ENCODE data around the gene C16orf96.

The C16orf96 gene

GRCh38 chr16:4556112-4556511 is at the start of gene C16orf96:
Gene C16orf96 (plus strand): TSS chr16:4556340. CDS start chr16:4556490, 150 bp downstream.
- no peak for DNase-seq

DNA sequence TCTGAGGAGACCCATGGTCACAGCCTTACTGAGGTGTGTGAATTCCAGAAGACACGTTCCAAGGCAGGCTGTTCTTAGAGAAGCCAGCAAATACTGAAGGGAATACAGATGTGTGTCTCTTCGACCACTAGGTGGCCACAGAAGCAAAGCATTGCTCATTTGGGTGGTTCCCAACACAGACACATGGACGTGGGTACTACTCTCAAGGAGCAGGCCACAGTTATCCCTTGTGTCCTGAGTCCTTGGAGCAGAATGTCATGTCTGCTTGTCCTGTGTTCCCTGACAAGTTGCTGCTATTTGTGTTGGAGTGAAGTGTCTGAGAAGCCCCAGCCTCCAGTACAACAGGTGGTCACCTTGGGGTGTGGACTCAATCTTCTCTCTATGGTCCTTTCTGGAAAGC is 49.7 kb upstream of the C16orf96 start:
- DNase-seq = peak in 1 of 2 experiments; percentile 58

DNA sequence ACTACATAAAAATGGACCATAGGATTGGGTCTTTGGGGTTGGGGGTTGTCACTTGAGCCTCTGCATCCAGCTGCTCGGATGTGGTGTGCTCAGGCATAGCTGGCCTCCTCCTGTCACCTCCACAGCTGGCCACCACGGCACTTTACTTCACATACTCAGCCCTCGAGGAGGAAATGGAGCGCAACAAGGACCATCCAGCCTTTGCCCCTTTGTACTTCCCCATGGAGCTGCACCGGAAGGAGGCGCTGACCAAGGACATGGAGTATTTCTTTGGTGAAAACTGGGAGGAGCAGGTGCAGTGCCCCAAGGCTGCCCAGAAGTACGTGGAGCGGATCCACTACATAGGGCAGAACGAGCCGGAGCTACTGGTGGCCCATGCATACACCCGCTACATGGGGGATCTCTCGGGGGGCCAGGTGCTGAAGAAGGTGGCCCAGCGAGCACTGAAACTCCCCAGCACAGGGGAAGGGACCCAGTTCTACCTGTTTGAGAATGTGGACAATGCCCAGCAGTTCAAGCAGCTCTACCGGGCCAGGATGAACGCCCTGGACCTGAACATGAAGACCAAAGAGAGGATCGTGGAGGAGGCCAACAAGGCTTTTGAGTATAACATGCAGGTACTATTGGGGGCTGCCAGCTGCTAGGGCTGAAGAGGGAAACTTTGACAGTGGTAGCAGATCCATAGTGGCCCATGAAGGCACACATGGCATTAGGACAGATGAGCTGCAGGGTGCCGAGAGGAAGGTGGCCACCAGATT is 48.4 kb upstream of the C16orf96 start:
- no peak for DNase-seq

DNA sequence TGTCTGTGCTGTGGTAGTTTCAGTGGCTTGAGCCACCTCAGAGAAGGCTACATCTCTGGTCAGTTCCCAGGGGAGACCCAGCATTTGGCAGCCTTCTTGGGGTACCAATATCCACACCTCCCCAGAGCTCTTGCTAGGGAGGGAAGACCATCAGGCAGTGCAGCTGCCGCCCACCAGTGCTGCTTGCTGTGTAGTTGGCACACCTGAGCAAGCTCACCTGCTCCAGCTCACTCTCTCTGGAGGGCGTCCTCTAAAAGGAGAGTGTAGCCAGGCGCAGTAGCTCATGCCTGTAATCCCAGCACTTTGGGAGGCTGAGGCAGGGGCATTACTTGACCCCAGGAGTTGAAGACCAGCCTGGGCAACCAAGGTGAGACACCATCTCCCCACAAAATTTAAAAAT is 47.3 kb upstream of the C16orf96 start:
- DNase-seq = no peak

DNA sequence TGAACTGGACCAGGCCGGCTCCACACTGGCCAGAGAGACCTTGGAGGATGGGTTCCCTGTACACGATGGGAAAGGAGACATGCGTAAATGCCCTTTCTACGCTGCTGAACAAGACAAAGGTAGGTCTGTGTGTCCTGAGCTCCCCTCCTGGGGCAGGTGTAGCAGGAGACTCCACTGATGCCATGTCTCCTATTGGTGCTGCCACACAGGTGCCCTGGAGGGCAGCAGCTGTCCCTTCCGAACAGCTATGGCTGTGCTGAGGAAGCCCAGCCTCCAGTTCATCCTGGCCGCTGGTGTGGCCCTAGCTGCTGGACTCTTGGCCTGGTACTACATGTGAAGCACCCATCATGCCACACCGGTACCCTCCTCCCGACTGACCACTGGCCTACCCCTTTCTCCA is 46.7 kb upstream of the C16orf96 start:
- DNase-seq = no peak

DNA sequence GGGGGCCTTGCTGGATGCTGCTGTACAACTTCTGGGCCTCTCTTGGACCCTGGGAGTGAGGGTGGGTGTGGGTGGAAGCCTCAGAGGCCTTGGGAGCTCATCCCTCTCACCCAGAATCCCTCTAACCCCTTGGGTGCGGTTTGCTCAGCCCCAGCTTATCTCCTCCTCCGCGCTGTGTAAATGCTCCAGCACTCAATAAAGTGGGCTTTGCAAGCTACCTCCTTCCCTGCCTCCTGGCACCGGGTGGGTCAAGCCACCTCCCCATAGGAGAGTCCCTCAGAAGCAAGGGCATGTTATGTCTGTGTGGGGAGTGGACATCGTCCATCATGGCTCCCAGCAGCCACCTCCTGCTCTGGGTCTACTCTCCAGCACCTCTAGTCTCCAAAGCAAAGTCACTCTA is 46.0 kb upstream of the C16orf96 start:
- DNase-seq = no peak

- no peak for DNase-seq
These were observed 45.3 kb upstream of the C16orf96 start for GRCh38 chr16:4510747-4511426.

DNA sequence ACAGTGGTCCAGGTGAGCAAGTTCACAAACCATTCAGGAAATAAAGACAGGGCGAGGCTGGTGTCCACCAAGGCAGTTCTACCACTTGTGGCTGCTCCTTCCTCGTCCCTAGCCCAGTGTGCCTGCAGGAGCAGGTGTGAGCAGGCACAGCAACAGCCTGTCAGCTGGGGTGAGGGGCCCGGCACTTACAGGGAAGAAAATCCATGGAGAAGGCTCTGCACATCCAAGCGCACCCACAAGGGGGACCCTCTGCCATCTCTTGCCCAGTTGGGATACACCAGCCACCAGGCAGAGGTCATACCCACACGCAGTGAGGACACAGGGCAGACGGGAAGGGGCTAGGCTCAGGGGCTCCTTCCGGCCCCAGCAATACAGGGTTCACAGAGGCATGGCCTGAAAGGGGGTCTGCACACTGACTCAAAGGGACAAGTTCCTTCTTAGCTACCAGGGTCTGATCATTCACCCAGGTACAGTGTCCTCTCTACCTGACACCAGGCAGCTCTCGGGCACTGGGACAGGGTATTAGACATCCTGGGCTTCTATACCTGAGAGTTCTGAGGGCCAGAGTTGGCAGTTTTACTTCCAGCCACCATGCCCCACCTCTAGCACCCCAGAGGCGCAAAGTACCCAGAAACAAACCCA is 44.6 kb upstream of the C16orf96 start:
- DNase-seq = peak in 1 of 2 experiments; percentile 25

DNA sequence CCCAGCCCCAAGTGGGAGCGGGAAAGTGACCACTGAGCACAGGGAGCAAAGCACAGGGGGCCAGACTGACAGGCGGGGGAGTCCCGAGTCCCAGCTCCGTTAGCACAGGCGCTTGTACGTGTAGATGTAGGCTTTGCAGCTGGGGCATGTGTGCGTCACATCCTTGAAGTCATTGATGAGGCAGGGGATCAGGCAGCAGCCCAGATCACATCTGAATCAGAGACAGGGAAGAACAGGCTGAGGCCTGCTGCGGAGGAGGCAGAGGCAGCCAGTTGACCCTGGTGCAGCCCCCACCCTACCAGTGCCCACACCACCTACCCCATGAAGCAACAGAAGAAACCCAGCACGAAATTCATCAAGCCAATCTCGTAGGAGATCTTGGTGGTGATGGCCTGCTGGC is 43.7 kb upstream of the C16orf96 start:
- DNase-seq = no peak

GRCh38 chr16:4513086-4513860 is 42.9 kb upstream of the C16orf96 start:
- no peak for DNase-seq

DNA sequence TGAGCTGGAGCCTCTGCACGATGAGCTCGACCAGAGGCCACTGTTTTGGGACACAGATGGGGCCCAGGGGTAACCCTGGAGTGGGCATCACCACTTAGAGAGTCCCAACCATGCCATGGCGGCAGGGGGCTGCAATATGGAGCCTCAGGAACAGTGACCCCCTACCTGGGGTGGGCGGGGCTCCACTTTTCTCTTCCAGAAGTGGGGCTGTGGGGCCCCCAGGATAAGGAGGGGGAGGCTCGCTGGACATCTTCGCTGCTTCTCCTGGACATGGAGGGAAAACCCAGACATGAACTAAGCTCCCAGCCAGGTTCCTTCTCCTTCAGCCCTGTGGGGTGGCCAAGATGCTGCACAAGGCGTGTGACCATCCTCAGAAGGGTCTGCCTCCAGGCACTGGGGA is 42.3 kb upstream of the C16orf96 start:
- DNase-seq = no peak

DNA sequence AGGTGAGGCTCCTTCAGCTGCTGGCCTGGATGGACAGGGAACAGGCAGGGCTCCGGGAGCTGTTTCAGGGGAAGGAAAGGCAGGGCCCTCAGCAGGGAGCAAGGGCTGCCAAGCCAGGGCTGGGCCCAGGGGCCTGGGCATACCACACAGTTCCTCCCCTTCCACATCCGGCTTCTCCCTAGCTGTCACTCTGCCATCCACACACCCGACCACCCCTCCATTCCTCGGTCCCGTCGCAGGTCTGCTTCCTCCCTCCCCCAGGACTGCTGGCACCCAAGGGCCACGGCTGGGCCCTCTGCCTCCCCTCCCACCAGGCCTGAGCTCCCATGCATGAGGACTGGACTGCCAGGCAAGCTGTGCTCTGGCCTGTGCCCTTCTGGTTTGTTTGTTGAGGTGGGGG is 41.5 kb upstream of the C16orf96 start:
- no peak for DNase-seq

DNA sequence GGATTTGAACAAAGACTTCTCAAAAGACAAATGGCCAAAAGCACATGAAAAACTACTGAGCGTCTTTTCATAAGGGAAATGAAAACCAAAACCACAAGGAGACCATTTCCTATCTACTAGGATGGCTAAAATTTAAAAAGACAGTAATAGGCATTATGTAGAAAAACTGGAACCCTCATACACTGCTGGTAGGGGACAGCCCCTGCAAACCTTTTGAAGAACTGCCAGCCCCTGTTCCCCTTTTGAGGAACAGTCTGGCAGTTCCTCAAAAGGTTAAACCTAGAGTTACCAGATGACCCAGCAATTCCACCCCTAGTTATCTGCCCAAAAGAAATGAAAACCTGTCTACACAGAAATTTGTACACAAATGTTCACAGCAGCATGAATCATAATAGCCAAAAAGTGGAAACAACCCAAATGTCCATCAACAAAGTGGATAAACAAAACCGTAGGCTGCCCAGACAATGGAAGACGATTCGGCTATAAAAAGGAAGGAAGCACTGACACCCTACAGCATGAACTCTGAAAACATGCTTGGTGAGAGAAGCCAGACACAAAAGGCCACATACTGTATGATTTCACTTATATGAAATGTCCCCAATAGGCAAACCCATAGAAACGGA is 40.4 kb upstream of the C16orf96 start:
- no peak for DNase-seq

DNA sequence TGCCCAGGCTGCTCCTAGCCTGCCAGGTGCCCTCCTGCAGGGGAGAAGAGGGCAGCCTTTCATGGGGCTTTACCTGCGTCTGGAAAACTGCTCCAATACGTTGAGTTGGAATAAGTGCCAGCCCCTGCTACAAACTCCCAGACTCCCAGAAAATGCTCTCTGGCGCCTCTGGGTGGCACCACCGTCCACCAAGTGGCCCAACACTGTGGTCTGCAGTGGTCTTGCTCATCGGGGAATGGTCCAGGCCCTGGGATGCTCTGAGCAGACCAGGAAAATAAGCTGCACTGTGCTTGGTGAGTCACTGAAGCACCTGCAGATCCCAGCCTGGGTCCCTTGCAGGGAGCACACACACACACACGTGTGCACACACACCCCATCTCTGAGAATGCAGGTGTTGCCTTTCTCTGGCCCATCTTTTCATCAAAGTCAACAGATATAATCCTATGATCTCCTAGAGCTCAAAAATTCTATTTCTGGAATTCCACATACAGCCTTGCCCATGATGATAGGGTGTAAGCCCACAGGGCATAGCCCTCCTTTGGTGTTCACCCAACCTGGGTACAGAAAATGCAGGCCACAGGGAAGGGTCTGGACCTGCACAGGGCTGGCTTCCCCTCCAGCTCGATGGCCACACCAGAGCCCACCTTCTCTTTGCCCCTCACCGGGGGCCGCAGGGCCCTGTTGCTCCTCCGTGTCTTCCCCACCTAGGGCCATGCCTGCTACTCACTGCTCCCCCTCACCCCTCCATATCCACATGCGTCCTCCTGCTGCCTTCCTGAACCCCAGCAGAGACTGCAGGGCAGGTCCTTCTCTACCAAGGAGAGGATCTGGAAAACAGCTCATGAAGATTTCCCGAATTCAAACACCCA is 38.1 kb upstream of the C16orf96 start:
- DNase-seq = peak in 1 of 2 experiments; percentile 59

GRCh38 chr16:4519274-4520058 is 36.7 kb upstream of the C16orf96 start:
- no peak for DNase-seq

GRCh38 chr16:4520913-4521312 is 35.2 kb upstream of the C16orf96 start:
- no peak for DNase-seq

GRCh38 chr16:4522051-4522581 is 34.0 kb upstream of the C16orf96 start:
- no peak for DNase-seq

DNA sequence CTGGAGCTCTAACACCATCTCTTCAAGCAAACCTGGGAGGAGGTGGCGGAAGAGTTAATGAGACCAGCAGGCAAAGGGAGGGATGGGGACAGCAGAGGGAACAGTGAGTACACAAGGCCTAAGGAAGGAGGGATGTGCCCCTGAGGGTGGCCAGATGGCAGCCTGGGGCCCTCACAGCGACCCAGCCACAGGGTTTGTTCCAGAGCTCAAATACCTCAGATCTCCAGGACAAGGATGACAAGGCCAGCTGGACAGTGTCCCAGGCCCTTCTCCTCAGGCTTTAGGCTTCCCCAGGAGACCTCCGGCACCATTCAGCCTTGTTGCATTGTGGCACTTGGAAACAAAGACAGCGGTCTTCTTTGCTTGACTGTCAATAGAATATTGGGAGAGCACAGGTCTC is 32.5 kb upstream of the C16orf96 start:
- DNase-seq = peak in 1 of 2 experiments; percentile 49

DNA sequence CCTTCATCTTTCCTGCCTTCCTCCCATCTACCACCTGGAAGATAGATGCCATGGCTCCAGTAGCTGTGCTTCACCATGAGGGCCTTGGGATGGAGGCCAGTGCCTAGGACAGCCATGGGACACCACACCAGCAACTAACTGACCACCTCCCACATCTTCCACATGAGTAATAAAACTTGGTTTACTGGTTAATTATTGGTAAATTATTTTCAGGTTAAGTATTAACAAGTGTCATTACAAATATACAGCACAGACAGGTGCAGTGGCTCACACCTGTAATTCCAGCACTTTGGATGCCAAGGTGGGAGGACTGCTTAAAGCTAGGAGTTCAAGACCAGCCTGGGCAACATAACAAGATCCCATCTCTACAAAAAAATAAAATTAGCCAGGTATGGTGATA is 31.6 kb upstream of the C16orf96 start:
- DNase-seq = no peak

GRCh38 chr16:4525069-4525468 is 31.1 kb upstream of the C16orf96 start:
- DNase-seq = no peak
